Astrocyte (in vitro differentiated cells and primary cell): ENCODE measurements around the gene EFNB3. TPM values are rescaled to one million over a fixed set of nuclear protein-coding genes. Genes with fewer than 3 reads are reported as not detected.

ENCODE experiments used
- DNase-seq: peaks from one replicate; pipeline ENCODE4 v3.0.0-alpha.2; 2010; ENCODE audit warnings: low read depth
- FAIRE-seq: peaks from 2 replicates; lab custom pipeline; 2011; peaks lifted over from hg19 to GRCh38; lab: Jason Lieb, UNC
- H2AFZ ChIP-seq: 2 replicates; pipeline ENCODE4 v1.6.0; 2012; ENCODE audit warnings: low read depth, low read length, inconsistent platforms
- H3K27ac ChIP-seq: 2 replicates; pipeline ENCODE4 v1.5.1; 2011; ENCODE audit warnings: low read depth, low read length, inconsistent platforms
- H3K27me3 ChIP-seq: 2 replicates; pipeline ENCODE4 v1.6.0; 2011; ENCODE audit warnings: low read length, inconsistent platforms; ENCODE audit not compliant: insufficient read depth
- H3K36me3 ChIP-seq: 2 replicates; pipeline ENCODE4 v1.5.1; 2011; ENCODE audit warnings: low read length, inconsistent platforms; ENCODE audit not compliant: insufficient read depth
- H3K4me1 ChIP-seq: 2 replicates; pipeline ENCODE4 v1.5.1; 2011; ENCODE audit warnings: low read length, inconsistent platforms; ENCODE audit not compliant: insufficient read depth
- H3K4me2 ChIP-seq: 2 replicates; pipeline ENCODE4 v1.6.0; 2012; ENCODE audit warnings: low read length, inconsistent platforms
- H3K4me3 ChIP-seq: 2 replicates; pipeline ENCODE4 v1.5.1; 2011; ENCODE audit warnings: low read depth, mild to moderate bottlenecking, low read length, inconsistent platforms; ENCODE audit not compliant: insufficient read depth
- H3K79me2 ChIP-seq: 2 replicates; pipeline ENCODE4 v1.6.0; 2012; ENCODE audit warnings: mild to moderate bottlenecking, low read length, inconsistent platforms; ENCODE audit not compliant: insufficient read depth
- H3K9ac ChIP-seq: 2 replicates; pipeline ENCODE4 v1.6.0; 2012; ENCODE audit warnings: mild to moderate bottlenecking, low read length, inconsistent platforms
- H3K9me3 ChIP-seq: 2 replicates; pipeline ENCODE4 v1.5.1; 2012; ENCODE audit warnings: low read depth, mild to moderate bottlenecking, low read length, inconsistent platforms; ENCODE audit not compliant: insufficient read depth
- H4K20me1 ChIP-seq: 2 replicates; pipeline ENCODE4 v1.6.0; 2012; ENCODE audit warnings: low read length, inconsistent platforms; ENCODE audit not compliant: insufficient read depth
- H3K27ac Mint-ChIP-seq: one replicate; pipeline ENCODE4 v1.8.0; 2021; ENCODE audit warnings: mild to moderate bottlenecking, mixed read lengths; ENCODE audit not compliant: unreplicated experiment
- H3K27me3 Mint-ChIP-seq: one replicate; pipeline ENCODE4 v1.8.0; 2021; ENCODE audit warnings: low read depth, mixed read lengths; ENCODE audit not compliant: unreplicated experiment
- H3K36me3 Mint-ChIP-seq: one replicate; pipeline ENCODE4 v1.8.0; 2021; ENCODE audit warnings: low read depth, mixed read lengths; ENCODE audit not compliant: unreplicated experiment
- H3K4me1 Mint-ChIP-seq: one replicate; pipeline ENCODE4 v1.8.0; 2021; ENCODE audit warnings: low read depth, mixed read lengths; ENCODE audit not compliant: unreplicated experiment
- H3K4me3 Mint-ChIP-seq: one replicate; pipeline ENCODE4 v1.8.0; 2021; ENCODE audit warnings: mild to moderate bottlenecking, moderate library complexity, mixed read lengths; ENCODE audit not compliant: unreplicated experiment
- H3K9me3 Mint-ChIP-seq: one replicate; pipeline ENCODE4 v1.8.0; 2021; ENCODE audit warnings: mild to moderate bottlenecking, mixed read lengths; ENCODE audit not compliant: unreplicated experiment
- CTCF ChIP-seq: IDR thresholded peaks from 2 replicates; pipeline ENCODE4 v1.5.1; 2011; ENCODE audit warnings: low read depth, mild to moderate bottlenecking, inconsistent platforms, low read length, moderate library complexity; ENCODE audit not compliant: insufficient read depth
- EZH2 ChIP-seq: IDR thresholded peaks from 2 replicates; pipeline ENCODE4 v1.6.1; 2012; ENCODE audit warnings: mild to moderate bottlenecking, low read length, inconsistent platforms; ENCODE audit not compliant: insufficient read depth
- total RNA-seq: library from RNA; stranded (reverse); gene quantifications from 2 replicates; pipeline ENCODE4 v1.2.1, GENCODE V29; 2021

Gene EFNB3
- total RNA-seq, 1 donor from 2014 or later = 7.0 TPM

- Histone ChIP-seq H3K9ac (no peak overlapping the region), H3K27me3 (peaks cover 41% of the 10 kb centered on the region), H4K20me1 (no peaks in the 10 kb centered on the region), H3K4me2 (no peak overlapping the region), H3K36me3 (no peaks in the 10 kb centered on the region), H3K4me3 (no peak overlapping the region), H3K79me2 (no peaks in the 10 kb centered on the region), H3K27ac (no peak overlapping the region), H3K4me1 (peaks cover 9% of the 10 kb centered on the region), H3K9me3 (no peaks in the 10 kb centered on the region), H2AFZ (no peak overlapping the region)
- DNase-seq (no peak), FAIRE-seq (no peak)
- Mint-ChIP-seq H3K27ac (no peak overlapping the region), H3K36me3 (no peaks in the 10 kb centered on the region), H3K4me1 (no peaks in the 10 kb centered on the region), H3K9me3 (no peaks in the 10 kb centered on the region), H3K4me3 (no peak overlapping the region), H3K27me3 (peaks cover 42% of the 10 kb centered on the region)
- TF ChIP-seq CTCF = no peak
- no peak for TF ChIP-seq EZH2
Measured at GRCh38 chr17:7719661-7720060, 14.7 kb downstream of the EFNB3 start.

- Histone ChIP-seq H3K79me2 (no peaks in the 10 kb centered on the region), H3K9ac (no peak overlapping the region), H3K27me3 (peaks cover 40% of the 10 kb centered on the region), H3K4me2 (no peak overlapping the region), H3K9me3 (no peaks in the 10 kb centered on the region), H4K20me1 (no peaks in the 10 kb centered on the region), H2AFZ (no peak overlapping the region), H3K4me1 (peaks cover 9% of the 10 kb centered on the region), H3K27ac (no peak overlapping the region), H3K36me3 (no peaks in the 10 kb centered on the region), H3K4me3 (no peak overlapping the region)
- DNase-seq = no peak
- Mint-ChIP-seq H3K36me3 (no peaks in the 10 kb centered on the region), H3K27me3 (peaks cover 41% of the 10 kb centered on the region), H3K4me1 (no peaks in the 10 kb centered on the region), H3K27ac (no peak overlapping the region), H3K4me3 (no peak overlapping the region), H3K9me3 (no peaks in the 10 kb centered on the region)
- TF ChIP-seq EZH2 = no peak
- TF ChIP-seq CTCF = no peak
- FAIRE-seq = no peak
Measured at GRCh38 chr17:7720125-7720524, 15.1 kb downstream of the EFNB3 start.

GRCh38 chr17:7721612-7722011 lies 16.6 kb downstream of the EFNB3 start:
- no peak for FAIRE-seq

More at GRCh38 chr17:7721612-7722011, 16.6 kb downstream of the EFNB3 start:
- Histone ChIP-seq H3K79me2 (no peaks in the 10 kb centered on the region), H3K9ac (no peak overlapping the region), H3K9me3 (no peaks in the 10 kb centered on the region), H2AFZ (no peak overlapping the region), H3K4me1 (peaks cover 3% of the 10 kb centered on the region), H3K4me2 (no peak overlapping the region), H3K27me3 (peaks cover 33% of the 10 kb centered on the region), H3K27ac (no peak overlapping the region), H4K20me1 (no peaks in the 10 kb centered on the region), H3K4me3 (no peak overlapping the region), H3K36me3 (no peaks in the 10 kb centered on the region)
- Mint-ChIP-seq H3K27me3 (peaks cover 40% of the 10 kb centered on the region), H3K27ac (no peak overlapping the region), H3K36me3 (no peaks in the 10 kb centered on the region), H3K9me3 (no peaks in the 10 kb centered on the region), H3K4me3 (no peak overlapping the region), H3K4me1 (peaks cover under 1% of the 10 kb centered on the region)
- TF ChIP-seq EZH2 = no peak
- TF ChIP-seq CTCF = no peak
- DNase-seq = no peak
